HG03521 (cell line): ENCODE results near the gene CDC42SE1.

ENCODE experiments used
- ATAC-seq: cut with Tn5 transposase; IDR thresholded peaks from one replicate; pipeline ENCODE4 v1.9.1; 2021; ENCODE audit warnings: mild to moderate bottlenecking, moderate library complexity; ENCODE audit not compliant: unreplicated experiment

CDC42SE1 gene

GRCh38 chr1:151009674-151010345 lies 49.6 kb downstream of the CDC42SE1 start:
- ATAC-seq: no peak

GRCh38 chr1:151009206-151009587 lies 50.2 kb downstream of the CDC42SE1 start:
- ATAC-seq: no peak

GRCh38 chr1:151008244-151009205 lies 50.9 kb downstream of the CDC42SE1 start, which contains the start of gene PRUNE1:
Gene PRUNE1 (plus strand): TSS chr1:151008449. CDS start chr1:151008633, 184 bp downstream.
- peak; percentile 87 for ATAC-seq

GRCh38 chr1:151007853-151008243 lies 51.6 kb downstream of the CDC42SE1 start:
- ATAC-seq: no peak

DNA sequence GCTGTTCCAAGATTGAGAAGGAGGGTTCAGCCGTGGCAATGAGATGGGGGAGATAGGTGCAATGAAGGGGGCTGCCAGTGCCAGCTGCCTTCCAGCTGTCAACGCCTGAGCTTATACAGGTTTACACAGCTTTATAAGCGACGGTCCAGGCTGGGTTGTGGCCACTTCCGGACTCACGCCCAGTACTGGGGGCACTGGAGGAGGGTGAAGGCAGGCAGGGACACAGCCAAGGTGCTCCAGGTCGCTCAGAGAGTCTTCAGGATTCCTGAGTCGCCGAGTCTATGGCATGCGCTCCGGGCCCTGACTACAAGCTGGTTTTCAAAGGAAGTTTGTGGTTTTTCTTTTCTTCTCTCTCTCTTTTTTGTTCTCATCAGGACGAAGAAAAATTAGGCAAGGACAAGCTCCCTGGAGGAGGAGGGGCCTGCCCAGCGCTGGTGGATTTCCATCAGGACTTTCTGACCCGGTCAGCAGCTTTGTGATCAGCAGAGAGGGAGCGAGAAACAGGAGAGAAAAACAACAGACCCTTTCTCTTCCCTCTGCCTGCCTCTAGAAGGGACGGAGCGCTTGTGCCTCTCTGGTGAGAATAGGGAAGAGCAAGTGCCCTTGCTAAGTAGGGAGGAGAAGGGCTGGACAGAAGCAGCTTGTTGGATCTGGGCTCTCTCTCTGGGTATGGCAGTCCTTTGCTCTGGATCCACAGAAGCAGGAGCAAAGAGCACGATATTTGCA lies 52.9 kb downstream of the CDC42SE1 start, which contains the start of gene MINDY1:
MINDY1 (minus strand) TSS at position 576 of the 726 bp plus-strand sequence. CDS start 4,285 bp downstream, outside the sequence.
- no peak for ATAC-seq

GRCh38 chr1:151005729-151006319 lies 53.6 kb downstream of the CDC42SE1 start:
- ATAC-seq: no peak

GRCh38 chr1:151003180-151003579 lies 56.2 kb downstream of the CDC42SE1 start:
- ATAC-seq: no peak

- ATAC-seq: no peak
Observed at GRCh38 chr1:151002611-151003010, 56.8 kb downstream of the CDC42SE1 start.

DNA sequence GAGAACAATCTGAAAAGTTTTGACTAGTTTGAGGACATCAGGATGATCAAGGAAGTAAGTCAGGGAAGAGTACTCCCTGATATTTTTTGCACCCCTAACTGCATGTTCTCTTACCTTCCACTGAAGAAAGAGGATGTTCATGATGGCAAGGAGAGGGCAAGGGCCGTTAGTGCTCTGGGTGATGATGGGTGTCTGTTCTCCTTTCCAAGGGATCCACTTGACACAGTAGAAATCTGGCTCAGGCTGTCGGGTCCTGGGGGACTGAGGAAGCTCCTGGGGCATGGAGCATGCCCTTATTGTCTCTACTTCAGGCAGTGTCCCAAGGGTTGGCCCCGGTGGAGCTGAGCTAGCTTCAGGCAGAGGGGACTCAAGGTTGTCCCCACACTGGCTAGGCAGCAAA lies 57.4 kb downstream of the CDC42SE1 start:
- no peak for ATAC-seq

DNA sequence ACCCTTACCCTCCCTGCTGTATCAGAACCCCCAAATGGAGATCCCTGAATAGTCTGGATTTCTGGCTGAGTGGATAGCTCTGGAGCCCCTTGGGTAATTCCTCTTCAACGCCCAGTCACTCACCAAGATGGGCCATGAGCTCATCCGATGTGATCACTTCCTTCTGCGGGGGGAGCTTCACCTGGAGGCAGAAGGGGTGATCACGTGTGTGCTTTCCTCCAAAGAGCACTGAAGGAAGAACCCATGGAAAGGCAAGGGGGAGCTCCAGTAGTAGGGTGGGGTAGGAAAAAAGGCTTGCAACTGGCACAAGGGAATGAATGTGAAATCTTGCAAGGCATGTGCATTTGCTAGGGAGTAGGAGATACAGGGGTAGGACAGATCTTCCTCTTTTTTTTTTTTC lies 57.8 kb downstream of the CDC42SE1 start:
- ATAC-seq: no peak
